K562 treated with DMSO at 1 percent for 4 hours (cell line): ENCODE data around the gene LIG4. TPM values are rescaled to one million over a fixed set of nuclear protein-coding genes. Genes with fewer than 3 reads are reported as not detected.

Source experiments
- total RNA-seq: library from RNA; unstranded; fragments of 300-600 nt; gene quantifications from 2 replicates; pipeline ENCODE4 v1.2.3, GENCODE V29; 2022; ENCODE audit not compliant: insufficient read depth

LIG4 gene
- total RNA-seq: 1.4 and 2.5 TPM in 2 replicates

DNA sequence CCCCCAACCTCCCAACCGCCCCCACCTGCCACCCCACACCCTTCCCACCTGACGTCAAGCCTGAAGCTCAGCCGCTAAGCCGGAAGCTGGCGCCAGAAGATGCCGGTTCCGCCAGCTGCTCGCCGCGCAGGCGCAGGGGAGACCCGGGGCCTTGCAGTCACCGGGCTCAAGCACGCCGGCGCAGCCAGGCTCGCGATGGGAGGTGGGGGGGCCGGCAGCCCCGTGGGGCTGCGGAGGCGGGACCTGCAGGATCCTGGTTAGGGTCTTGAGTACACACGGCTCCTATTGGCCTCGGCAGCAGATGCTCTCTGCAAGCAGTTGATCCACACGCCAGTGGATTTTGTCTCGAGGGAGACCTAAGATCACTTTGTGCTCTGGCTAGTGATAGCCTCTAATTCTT is at the start of gene LIG4:
Gene LIG4 (minus strand): TSS at position 101 of the 400 bp plus-strand sequence. CDS start 4,268 bp downstream, outside the sequence.

GRCh38 chr13:108218044-108218974 is 3.0 kb upstream of the LIG4 start, which contains the start of gene ABHD13:
ABHD13 (plus strand) TSS chr13:108218392; CDS start chr13:108229219, 10,827 bp downstream.

Other genes with a start within 250 kb of the LIG4 start
- 2.8 TPM in 2 replicates for gene ABHD13, start 2.9 kb upstream of the LIG4 start, total RNA-seq
- gene TNFSF13B, start 54.2 kb upstream of the LIG4 start, total RNA-seq: 0.80 and 2.3 TPM in 2 replicates